MM.1S (cell line): ENCODE measurements around the gene LNX2.

Source experiments
- DNase-seq: peaks from one replicate; pipeline ENCODE4 v3.0.0-alpha.2; 2015
- H2AFZ ChIP-seq: fragments of 300-600 bp; sonication (generic); 2 replicates; pipeline ENCODE4 v1.6.0; 2016; ENCODE audit warnings: antibody characterized with exemption, low read length
- H3F3A ChIP-seq: fragments of 300-600 bp; sonication (generic); 2 replicates; pipeline ENCODE4 v1.6.1; 2016; ENCODE audit warnings: mild to moderate bottlenecking, antibody characterized with exemption, low read length, moderate library complexity, mixed read lengths; ENCODE audit not compliant: insufficient read depth
- H3K27ac ChIP-seq: fragments of 300-600 bp; sonication (generic); 2 replicates; pipeline ENCODE4 v1.5.1; 2016; ENCODE audit warnings: mild to moderate bottlenecking, low read length
- H3K27me3 ChIP-seq: fragments of 300-600 bp; sonication (generic); replicated peaks from 2 replicates; pipeline ENCODE4 v1.6.0; 2016; ENCODE audit warnings: low read length; ENCODE audit not compliant: insufficient read depth
- H3K36me3 ChIP-seq: fragments of 300-600 bp; sonication (generic); replicated peaks from 2 replicates; pipeline ENCODE4 v1.6.1; 2016; ENCODE audit warnings: mild to moderate bottlenecking, low read length, mixed read lengths; ENCODE audit not compliant: insufficient read depth
- H3K4me1 ChIP-seq: fragments of 300-600 bp; sonication (generic); 2 replicates; pipeline ENCODE4 v1.6.1; 2016; ENCODE audit warnings: low read length, mixed read lengths
- H3K4me2 ChIP-seq: fragments of 300-600 bp; sonication (generic); 2 replicates; pipeline ENCODE4 v1.6.0; 2016; ENCODE audit warnings: low read depth, low read length
- H3K4me3 ChIP-seq: fragments of 300-600 bp; sonication (generic); 2 replicates; pipeline ENCODE4 v1.5.1; 2016; ENCODE audit warnings: low read length, mixed read lengths
- H3K79me2 ChIP-seq: fragments of 300-600 bp; sonication (generic); 2 replicates; pipeline ENCODE4 v1.6.1; 2016; ENCODE audit warnings: mixed run types, low read length, mixed read lengths
- H3K9ac ChIP-seq: fragments of 300-600 bp; sonication (generic); 2 replicates; pipeline ENCODE4 v1.6.1; 2016; ENCODE audit warnings: low read length, mixed read lengths
- H3K9me2 ChIP-seq: fragments of 300-600 bp; sonication (generic); replicated peaks from 2 replicates; pipeline ENCODE4 v1.6.1; 2016; ENCODE audit warnings: mild to moderate bottlenecking, low read length, mixed read lengths; ENCODE audit not compliant: insufficient read depth
- H3K9me3 ChIP-seq: fragments of 300-600 bp; sonication (generic); replicated peaks from 2 replicates; pipeline ENCODE4 v1.6.1; 2016; ENCODE audit warnings: mild to moderate bottlenecking, low read length, mixed read lengths; ENCODE audit not compliant: insufficient read depth
- H4K20me1 ChIP-seq: fragments of 300-600 bp; sonication (generic); 2 replicates; pipeline ENCODE4 v1.6.1; 2016; ENCODE audit warnings: mild to moderate bottlenecking, low read length, moderate library complexity, mixed read lengths; ENCODE audit not compliant: insufficient read depth
- CTCF ChIP-seq: fragments of 300-600 bp; sonication (generic); IDR thresholded peaks from 2 replicates; pipeline ENCODE4 v1.5.1; 2016; ENCODE audit warnings: antibody characterized with exemption, low read length, mixed read lengths
- EZH2 ChIP-seq: fragments of 300-600 bp; sonication (generic); optimal IDR thresholded peaks from 2 replicates; pipeline ENCODE3; 2017; ENCODE audit warnings: low read depth, mild to moderate bottlenecking, antibody characterized with exemption, low read length, mixed read lengths
- EZH2phosphoT487 ChIP-seq: fragments of 300-600 bp; sonication (generic); IDR thresholded peaks from 2 replicates; pipeline ENCODE4 v1.6.1; 2018; ENCODE audit warnings: antibody characterized with exemption, low read length

The LNX2 gene

GRCh38 chr13:27665333-27665732 is 45.0 kb upstream of the LNX2 start:
- no peaks in the 10 kb centered on the region for H4K20me1 ChIP-seq
- no peaks in the 10 kb centered on the region for H3K9me3 ChIP-seq
- no peak overlapping the region for H3K4me3 ChIP-seq
- no peak overlapping the region for H3K4me2 ChIP-seq
- H3K79me2 ChIP-seq = peaks cover 8% of the 10 kb centered on the region
- no peak overlapping the region for H3K27ac ChIP-seq
- TF ChIP-seq EZH2phosphoT487 (no peak), CTCF (no peak), EZH2 (no peak)
- H3K36me3 ChIP-seq = no peaks in the 10 kb centered on the region
- no peak overlapping the region for H3K9ac ChIP-seq
- no peaks in the 10 kb centered on the region for H3F3A ChIP-seq
- H3K9me2 ChIP-seq = no peaks in the 10 kb centered on the region
- no peaks in the 10 kb centered on the region for H3K4me1 ChIP-seq
- no peaks in the 10 kb centered on the region for H3K27me3 ChIP-seq
- no peak for DNase-seq
- no peak overlapping the region for H2AFZ ChIP-seq

- TF ChIP-seq EZH2phosphoT487 (no peak), EZH2 (no peak), CTCF (no peak)
- H3K4me1 ChIP-seq = no peaks in the 10 kb centered on the region
- H3K36me3 ChIP-seq = no peaks in the 10 kb centered on the region
- no peak overlapping the region for H3K9ac ChIP-seq
- H3K4me3 ChIP-seq = no peak overlapping the region
- no peaks in the 10 kb centered on the region for H3K9me2 ChIP-seq
- H3F3A ChIP-seq = no peaks in the 10 kb centered on the region
- H3K27ac ChIP-seq = no peak overlapping the region
- H3K27me3 ChIP-seq = no peaks in the 10 kb centered on the region
- no peak overlapping the region for H2AFZ ChIP-seq
- H3K4me2 ChIP-seq = no peak overlapping the region
- H3K9me3 ChIP-seq = no peaks in the 10 kb centered on the region
- no peak for DNase-seq
- H3K79me2 ChIP-seq = peaks cover 8% of the 10 kb centered on the region
- H4K20me1 ChIP-seq = no peaks in the 10 kb centered on the region
Observed at GRCh38 chr13:27663947-27664346, 43.6 kb upstream of the LNX2 start.

- TF ChIP-seq EZH2phosphoT487 (no peak), CTCF (no peak), EZH2 (no peak)
- H3K4me2 ChIP-seq = no peak overlapping the region
- no peaks in the 10 kb centered on the region for H3K9me2 ChIP-seq
- no peaks in the 10 kb centered on the region for H3K4me1 ChIP-seq
- H2AFZ ChIP-seq = no peak overlapping the region
- H3K27me3 ChIP-seq = no peaks in the 10 kb centered on the region
- no peak overlapping the region for H3K27ac ChIP-seq
- H3K9me3 ChIP-seq = no peaks in the 10 kb centered on the region
- H3F3A ChIP-seq = no peaks in the 10 kb centered on the region
- no peak overlapping the region for H3K9ac ChIP-seq
- peaks cover 8% of the 10 kb centered on the region for H3K79me2 ChIP-seq
- no peaks in the 10 kb centered on the region for H4K20me1 ChIP-seq
- DNase-seq = no peak
- no peaks in the 10 kb centered on the region for H3K36me3 ChIP-seq
- H3K4me3 ChIP-seq = no peak overlapping the region
Observed at GRCh38 chr13:27662738-27663470, 42.6 kb upstream of the LNX2 start.
